GM15510 (cell line): Measurements from ENCODE around the gene NUP50.

Experiments
- POLR2A ChIP-seq: IDR thresholded peaks from 3 replicates; pipeline ENCODE4 v1.6.1; 2011; ENCODE audit warnings: borderline replicate concordance; ENCODE audit not compliant: insufficient read length; ENCODE audit errors: extremely low read depth

Gene NUP50

DNA sequence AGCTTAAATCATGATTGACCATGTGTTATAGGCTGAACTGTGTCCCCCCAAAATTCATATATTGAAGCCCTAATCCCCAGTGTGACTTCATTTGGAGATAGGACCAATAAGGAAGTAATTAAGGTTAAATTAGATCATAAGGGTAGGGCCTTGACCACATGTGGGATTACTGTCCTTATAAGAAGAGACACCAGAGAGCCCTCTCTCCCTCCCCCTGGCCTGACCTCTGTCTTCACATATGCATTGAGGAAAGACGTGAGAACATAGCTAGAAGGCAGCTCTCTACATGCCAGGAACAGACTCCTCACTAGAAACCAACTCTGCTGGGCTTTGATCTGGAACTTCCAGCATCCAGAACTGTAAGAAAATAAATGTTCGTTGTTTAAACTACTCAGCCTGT lies 13.6 kb upstream of the NUP50 start:
- TF ChIP-seq POLR2A = no peak

DNA sequence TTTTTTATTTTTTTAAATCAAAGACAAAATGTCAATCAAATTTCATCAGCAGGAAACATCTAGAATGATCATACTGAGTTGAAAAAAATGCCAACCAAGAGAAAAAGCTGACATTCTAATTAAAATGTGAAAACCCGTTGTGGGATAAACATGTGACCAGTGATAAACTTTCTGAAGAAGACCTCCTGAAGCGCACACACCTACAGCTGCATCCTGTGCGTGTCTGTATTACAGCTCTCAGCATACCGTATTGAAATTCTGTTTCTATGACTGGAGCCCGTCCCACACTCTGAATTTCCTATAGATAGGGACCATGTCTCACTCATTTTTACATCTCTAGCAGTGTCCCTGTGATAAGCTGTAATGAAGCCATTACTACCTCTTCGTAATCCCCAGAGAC lies 12.2 kb upstream of the NUP50 start:
- TF ChIP-seq POLR2A = no peak

DNA sequence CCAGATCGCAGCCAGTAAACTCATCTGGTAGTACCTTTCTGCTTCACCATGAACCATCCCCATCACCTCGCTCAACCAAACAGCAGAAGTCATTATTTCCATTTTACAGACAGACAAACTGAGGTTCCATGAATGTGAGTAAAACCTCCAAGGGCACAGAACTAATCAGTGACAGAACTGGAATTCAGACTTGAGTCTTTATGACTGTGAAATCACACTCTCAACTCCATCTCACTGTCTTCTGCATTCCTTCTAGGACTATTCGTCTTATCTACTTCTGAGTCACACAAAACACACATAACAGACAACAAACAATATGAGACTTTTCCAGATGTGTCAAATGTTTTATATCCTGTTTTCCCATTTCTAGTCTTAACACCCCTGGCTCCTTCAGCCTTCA lies 9.3 kb upstream of the NUP50 start:
- no peak for TF ChIP-seq POLR2A

DNA sequence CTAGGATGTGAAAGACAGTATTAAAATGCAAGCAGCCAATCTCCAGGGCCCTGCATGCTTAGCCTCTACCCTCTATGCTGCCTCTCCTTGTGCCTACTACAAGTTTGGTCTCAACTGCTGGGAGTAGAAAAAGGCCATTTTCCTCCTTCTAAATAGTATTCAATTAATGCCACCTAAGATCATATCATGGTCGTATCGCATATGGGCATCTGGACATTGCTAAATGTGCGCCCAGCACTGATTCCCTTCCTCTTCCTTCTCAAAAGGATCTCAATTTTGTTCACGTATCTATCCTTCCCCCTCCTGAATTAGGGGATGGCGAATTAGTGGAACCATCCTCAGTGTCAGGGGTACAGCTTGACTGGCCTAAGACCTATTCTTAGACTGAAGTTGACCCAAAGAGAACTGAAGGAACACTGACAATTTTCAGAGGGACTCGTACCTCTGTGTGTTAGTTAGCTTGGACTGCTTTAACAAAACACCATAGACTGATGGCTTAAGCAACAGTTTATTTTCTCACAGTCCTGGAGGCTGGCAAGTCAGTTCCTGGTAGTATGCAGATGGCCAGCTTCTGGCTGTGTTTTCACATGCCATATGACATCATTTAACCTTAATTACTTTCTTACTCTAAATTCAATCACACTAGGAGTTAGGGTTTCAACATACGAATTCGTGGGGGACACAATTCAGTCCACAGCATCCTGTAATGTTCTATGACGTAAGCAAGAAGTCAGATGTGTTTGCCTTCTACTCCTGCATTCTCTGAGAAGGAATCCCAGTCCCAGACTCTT lies 8.5 kb upstream of the NUP50 start:
- TF ChIP-seq POLR2A = no peak

DNA sequence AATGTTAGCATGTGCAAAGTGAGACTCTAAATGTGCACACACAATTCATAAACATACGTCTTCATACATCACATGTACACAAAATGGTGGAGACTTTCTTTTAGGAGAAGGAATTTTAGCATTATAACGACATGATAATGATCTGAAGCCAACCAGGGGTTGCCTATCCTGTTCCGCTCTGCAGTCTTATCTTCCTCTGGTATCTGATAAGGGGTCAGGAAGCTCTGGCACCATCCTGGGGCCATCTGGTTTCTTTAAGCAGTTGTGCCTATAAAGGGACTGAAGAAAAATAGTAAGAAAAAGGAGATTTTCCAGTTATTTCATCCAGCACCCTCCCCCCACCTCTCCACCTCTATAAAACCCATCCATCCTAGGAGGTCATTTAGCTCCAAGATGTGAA lies 5.8 kb upstream of the NUP50 start:
- no peak for TF ChIP-seq POLR2A

DNA sequence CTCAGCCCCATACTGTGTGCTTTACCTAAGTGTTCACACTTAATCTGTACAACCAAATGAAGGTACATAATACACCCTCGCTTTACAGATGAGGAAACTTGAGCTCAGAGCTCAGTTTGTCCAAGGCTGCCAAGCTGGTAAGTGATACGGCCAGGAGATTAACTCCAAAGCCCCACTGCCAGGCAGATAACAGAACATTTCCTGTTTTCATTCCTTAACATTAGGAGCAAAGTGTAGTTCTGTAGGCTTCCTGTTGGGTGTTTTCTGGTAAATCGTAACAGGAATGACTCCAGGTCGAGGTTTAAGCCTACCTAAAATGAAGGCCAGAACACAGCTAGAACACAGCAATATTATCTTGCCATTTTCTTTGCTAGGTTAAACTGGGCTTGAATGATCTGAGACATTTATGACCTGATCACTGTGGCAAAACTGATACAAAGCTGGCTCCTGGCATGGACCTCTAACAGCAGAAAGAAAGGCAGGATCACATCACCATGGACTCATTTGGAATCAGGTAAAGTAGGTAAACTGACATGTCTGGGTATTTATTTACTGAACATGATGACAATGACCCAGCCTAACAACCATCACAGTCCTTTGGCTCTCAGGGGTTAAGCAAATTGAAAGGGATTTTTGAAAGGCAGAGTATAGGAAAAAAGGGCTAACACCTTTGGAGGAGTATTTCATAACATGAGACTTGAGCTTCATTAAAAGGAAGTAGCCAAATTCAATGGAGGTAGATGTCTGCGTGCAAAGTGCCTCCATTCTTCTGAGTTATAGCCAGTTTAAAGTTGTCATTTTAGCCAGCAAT lies 3.9 kb upstream of the NUP50 start:
- no peak for TF ChIP-seq POLR2A

DNA sequence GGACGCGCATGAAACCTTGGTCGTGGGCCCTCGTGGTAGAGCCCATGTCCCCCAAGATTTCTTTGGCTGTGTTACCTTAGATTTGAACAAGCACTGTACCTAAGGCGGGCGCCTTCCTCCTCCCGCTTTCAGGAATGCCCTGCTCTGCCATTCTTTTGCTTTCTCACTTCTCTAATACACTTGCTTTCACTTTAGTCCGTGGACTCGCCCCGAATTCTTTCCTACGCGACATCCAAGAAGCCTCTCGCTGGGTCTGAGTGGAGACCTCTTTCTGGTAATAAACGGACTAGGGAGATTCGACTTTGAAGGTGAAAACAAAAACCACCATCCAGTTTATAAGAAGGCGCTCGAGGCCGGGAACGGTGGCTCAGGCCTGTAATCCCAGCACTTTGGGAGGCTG lies 1.2 kb upstream of the NUP50 start:
- TF ChIP-seq POLR2A = no peak

DNA sequence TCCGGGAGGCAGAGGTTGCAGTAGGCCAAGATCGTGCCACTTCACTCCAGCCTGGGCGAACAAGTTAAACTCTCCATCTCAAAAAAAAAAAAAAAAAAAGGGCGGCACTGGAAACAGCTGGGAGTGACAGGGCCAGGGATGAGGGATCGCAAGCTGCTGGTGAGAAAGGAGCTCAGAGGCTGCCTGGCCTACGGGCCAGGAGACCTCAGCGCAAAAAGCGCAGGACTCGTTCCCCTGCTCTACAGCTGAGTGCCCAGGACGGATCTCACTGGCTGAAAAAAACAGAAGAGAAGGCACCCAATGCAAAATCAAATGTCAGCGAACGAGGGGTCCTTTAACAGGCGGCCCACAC lies 650 bp upstream of the NUP50 start:
- no peak for TF ChIP-seq POLR2A

DNA sequence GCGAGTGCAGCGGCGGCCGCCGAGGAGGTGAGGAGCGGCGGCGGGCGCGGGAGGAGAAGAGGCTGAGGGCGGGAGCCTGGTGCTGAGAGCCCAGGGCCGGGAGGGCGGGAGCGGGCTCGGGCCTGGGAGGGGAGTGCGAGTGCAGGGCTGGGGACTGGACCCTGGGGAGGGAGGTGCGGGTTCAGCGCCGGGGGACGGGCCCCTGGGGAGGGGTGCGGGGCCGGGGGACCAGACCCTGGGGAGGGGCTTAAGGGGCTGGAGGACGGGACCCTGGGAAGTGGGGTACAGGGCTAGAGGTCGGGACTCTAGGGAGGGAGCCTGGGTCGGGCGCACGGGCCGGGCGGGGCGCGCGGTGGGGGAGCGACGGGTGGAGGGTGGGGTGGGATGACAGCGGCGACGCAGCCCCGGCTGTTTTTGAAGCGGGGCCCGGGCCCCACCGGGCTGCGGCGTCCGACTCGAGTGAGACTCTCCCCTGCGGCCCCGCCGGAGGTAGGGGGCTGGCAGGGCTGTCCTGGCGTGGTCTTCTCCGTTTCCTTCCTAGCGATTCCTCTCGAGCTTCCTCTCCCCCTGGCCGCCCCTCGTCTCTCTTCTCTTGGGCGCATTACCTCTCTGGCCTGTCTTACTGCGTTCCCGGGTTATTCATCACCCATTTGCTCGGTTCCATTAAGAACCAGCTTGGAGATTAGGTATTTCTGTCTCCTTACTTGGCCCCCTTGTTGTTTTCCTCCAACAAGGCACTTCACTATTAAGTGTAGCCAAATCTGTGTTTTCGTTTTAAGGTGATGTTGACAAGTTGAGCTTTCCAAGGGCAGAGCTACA lies 754 bp downstream of the NUP50 start:
- TF ChIP-seq POLR2A = no peak

DNA sequence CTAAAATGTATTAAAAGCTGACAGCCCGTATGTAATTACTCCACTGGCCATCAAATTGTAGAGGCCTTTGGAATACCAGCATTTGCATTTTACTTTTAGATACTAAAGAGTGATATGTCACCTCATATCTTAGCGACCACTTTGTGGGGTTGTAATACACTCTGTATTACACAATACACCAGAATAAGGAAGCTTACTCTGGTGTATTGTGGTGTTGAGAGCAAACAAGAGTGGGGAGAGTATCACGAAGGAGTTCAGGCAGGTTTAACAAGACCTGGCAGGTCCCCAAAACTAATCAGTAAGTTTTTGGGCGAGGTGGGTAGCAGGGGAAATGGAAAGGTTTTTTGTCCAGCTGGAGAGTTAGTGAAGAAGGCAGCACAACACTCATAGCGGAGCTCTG lies 3.2 kb downstream of the NUP50 start:
- no peak for TF ChIP-seq POLR2A

DNA sequence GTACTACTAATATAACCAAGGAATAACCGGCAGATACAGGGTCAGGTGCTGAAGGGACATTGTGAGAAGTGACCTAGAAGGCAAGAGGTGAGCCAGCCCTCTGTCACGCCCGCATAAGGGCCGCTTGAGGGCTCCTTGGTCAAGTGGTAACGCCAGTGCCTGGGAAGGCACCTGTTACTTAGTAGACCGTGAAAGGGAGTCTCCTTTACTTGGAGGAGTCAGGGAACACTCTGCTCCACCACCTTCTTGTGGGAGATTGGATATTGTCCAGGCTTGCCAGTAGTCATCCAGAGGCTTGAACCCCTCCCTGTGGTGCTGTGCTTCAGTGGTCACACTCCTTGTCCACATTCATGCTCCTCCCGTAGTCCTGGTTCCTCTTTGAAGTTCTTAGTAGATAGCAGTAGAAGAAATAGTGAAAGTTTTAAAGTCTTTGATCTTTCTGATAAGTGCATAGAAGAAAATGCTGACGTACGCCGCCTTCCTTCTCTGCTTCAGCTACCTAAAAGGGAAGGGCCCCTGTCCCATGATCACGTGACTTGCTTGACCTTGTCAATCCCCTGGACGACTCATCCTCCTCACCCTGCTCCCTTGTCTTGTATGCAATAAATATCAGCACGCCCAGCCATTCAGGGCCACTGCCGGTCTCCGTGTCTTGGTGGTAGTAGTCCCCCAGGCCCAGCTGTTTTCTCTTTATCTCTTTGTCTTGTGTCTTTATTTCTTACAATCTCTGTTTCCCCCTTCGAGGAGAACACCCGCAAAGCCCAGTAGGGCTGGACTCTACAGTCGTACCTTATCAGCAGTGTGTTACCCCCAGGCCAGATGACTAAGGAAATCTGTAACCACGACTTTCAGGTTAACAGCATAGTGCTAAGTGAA lies 6.1 kb downstream of the NUP50 start:
- no peak for TF ChIP-seq POLR2A

DNA sequence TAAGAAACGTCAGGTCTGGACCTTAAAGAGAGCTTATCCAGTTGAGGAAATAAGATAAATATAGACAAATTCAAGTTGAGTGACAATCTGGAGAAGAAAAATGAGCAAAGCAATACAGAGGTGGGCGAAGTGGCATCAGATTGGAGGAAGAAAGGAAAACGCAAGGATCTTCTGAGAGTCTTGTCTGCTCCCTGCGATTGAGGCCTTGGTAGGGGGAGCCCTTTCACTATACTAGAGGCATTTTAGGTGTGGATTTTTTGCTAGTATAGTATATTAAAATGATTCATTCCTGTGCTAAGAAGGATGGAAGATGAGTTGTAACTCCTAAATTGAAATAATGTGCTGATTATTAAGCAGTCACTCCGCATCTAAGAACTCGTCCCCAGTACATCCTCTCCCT lies 8.1 kb downstream of the NUP50 start:
- TF ChIP-seq POLR2A = no peak

DNA sequence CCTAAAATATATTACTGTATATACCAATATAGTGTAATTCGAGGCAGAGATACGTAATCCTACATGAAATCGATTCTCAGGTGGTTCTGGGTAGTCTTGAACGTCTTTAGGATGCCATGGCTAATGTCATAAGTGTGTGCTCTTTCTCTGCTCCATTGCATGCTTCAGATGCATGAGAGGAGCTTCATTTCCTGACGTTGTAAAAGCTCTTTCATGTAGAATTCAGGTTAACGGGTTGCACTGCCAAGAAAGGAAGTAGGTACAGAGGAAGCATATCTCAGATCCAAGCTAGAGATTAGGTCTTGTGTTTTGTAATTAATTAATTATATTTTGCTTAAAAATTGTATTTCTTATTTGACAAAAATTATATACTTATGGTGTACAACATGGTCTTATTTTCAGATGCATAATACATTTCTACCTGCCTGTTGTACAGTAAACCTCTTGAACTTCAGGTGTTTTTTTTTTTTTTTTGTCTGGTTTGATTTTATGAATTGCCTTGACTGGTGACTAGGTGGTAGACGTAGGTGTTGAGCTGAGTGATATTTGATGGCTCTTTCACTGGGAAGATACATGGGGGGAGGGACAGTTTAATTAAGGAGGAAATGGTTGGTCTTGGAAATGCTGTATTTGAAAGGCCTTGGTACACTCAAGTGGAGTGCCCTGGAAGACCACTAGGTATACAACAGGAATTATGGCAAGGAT lies 9.3 kb downstream of the NUP50 start:
- TF ChIP-seq POLR2A = no peak
